Airway epithelial cell (primary cell): ENCODE data around the gene LSM5. TPM values are rescaled to one million over a fixed set of nuclear protein-coding genes. Genes with fewer than 3 reads are reported as not detected.

Source experiments
- total RNA-seq: library from RNA; depleted of rRNA; stranded (reverse); fragments of >200 nt; gene quantifications from 2 replicates; pipeline ENCODE4 v1.2.3, GENCODE V29; 2015

The LSM5 gene
- total RNA-seq: 30.4 and 35.6 TPM in 2 replicates

DNA sequence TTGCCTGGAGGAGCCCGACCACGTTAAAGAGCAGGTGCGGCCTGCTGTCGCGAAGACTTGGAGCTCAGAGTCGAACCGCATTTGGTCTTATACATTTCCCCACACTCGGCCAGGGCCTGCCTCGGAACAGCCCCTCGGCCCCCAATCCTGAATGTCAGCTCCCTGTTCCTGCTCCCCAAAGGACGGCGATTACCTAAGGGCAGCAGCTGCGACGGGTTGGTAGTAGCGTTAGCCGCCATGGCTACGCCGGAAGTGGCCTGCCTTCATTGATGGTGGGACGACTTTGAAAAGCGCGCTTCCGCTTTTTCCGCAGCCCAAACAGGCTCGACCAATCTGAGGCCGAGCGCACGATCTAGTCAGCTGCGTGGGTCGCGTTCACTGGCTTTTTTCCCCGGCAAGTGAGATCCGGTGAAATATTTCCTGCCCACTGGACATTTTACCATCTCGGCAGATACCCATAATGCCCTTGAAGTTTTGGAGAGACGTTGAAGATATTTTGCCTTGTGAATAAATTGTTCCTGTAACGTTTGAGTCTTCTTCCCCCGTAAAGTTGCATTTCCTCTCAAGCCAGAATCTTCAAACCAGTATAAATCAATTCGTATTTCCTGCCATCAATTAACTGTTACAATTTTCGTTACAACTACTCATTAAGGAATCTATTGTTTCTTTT is at the start of gene LSM5:
TSS of gene LSM5 (minus strand) at position 254 of the 670 bp plus-strand sequence. CDS start at position 239, 15 bp downstream.

DNA sequence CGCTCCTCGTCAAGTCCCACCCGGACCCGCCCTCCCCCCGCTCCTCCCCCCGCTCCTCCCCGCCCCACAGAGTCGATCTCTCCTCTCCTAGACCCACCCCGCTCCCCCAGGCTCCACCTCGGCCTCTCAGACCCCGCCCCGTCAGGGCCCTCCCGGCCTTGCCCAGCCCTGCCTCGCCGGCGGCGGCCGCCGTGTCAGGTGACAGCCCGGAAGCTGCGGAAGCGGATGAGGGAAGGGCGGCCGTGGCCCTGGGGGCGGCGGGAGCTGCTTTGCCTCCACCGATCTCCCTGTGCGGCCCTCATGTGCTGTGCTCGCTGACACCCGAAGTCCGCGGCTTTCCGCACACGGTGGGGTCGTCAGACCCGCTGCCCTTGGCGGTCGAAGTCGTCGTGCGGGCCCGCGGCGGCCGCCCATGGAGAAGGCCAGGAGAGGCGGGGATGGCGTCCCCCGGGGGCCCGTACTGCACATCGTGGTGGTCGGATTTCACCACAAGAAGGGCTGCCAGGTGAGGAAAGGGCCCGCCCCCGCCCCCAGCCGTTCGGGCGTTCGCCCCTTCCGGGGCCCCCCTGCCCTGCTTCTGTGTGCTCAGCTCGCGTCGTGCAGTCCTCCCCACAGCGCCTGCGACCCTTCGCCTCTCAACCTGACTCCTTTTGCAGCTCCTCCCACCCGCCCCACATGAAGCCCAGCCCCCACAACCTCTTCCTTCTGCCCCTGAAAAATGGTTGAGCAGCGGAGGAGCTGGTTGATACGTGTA is 5.3 kb upstream of the LSM5 start, which contains the start of gene AVL9:
TSS of gene AVL9 (plus strand) at position 192 of the 754 bp plus-strand sequence. CDS start at position 413, 221 bp downstream.

Other genes starting within 250 kb of the LSM5 start
- 11.0 and 19.3 TPM in 2 replicates for gene AVL9, start 5.1 kb upstream of the LSM5 start, total RNA-seq